HG02970 (cell line): Measurements from ENCODE around the gene ZBTB20.
A peak's percentile ranks its signal among the peaks of the same experiment; 100 is the strongest.

Experiments used
- ATAC-seq: cut with Tn5 transposase; IDR thresholded peaks from one replicate; pipeline ENCODE4 v1.9.1; 2021; ENCODE audit warnings: mild to moderate bottlenecking, moderate library complexity, moderate number of reproducible peaks; ENCODE audit not compliant: unreplicated experiment, low FRiP score

ZBTB20 gene

DNA sequence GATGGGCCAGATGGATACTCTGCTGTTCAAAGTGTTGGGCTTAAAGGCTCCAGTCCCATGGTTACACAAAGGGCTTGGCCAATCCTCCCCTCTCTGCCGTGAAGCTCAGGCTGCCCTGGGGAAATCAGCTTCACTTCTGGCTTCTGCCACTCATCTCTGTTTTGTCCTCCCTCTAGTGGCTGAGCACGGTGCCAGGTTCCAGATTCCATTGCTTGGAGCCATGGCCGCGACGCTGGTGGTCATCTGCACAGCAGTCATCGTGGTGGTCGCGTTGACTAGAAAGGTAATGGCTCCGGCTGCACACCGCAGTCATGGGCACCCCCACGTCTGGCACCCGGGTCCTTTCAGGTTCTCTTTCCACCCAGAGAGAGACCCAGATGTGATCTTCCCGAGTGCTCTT, 847.7 kb downstream of the ZBTB20 start:
- ATAC-seq, result no peak

DNA sequence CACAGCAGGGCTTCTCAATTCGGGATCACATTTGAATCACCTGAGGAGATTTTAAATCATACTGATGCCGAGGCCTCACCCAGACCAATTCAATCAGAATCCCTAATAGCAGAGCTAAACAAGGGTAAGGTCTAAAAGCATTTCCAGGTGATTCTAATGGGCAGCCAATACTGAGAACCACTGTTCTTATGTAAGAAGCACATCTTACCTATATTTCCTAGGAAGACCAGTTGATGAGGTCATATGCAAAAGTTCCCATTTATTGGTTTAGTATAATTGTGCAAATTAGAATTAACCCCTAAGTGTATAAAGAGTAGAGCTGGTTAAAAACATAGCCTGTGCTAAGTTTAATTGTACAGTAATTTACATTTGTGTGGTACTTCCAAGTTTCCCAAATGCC, 851.1 kb downstream of the ZBTB20 start:
- no peak for ATAC-seq

DNA sequence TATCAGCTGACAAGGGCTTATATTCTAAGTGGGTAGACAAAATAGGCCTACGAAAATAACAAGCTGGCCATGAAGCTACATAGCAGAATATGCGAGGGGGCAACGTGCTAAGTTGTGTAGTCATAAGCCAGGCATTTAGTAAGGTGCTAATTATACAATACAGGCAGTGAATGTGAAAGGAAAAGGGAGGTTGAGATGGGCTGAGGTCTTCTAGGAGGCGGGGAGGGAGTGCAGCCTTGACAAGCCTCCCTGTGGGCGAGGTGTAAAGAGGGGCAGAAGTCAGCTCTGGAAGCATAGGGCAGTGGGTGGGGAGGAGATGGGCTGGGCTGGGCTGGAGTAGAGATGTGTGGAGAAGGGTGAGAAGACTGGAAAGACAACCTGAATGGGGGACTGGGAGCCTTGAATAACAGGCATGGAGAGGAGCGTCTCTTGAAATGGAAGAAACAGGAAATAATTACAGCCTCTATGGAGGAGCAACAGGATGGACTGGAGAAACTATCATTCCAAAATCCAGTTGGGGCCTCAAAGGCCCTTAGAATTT, 852.1 kb downstream of the ZBTB20 start:
- no peak for ATAC-seq

DNA sequence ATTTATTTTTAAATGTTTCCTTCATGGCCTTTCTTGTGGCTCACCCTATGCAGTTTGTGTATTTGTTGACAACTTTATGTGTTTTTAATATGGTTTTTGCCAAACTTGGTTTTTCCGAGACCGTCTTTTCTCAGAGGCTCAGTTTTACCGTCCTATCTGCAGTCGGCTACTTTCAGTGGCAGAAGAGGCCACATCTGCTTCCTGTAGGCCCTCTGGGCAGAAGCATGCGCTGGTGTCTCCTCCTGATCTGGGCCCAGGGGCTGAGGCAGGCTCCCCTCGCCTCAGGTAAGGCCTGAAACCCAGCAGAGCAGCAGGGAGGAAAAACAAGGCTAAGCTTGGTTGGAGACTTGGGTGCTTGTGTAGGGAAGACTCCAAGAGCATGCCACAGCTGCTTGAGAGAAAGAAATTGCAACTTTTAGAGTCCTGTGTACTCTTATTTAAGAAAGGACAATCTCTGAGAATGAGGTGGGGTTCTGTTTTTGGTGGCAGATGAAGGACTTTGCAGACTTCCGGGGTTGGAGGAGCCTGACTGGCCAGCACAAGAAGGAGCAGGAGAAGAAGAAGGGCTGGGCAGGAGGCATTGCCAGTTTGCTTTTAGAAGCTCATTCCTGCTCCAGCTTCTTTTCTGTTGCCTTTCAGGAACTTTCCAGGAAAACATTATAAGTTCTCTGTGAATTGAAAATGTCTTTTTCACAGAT, 853.1 kb downstream of the ZBTB20 start, which contains the start of gene TIGIT:
Gene TIGIT, plus strand, starts transcription at position 191 of the 698 bp plus-strand sequence. Its CDS starts 34 bp downstream, at position 225.
- ATAC-seq, result no peak

DNA sequence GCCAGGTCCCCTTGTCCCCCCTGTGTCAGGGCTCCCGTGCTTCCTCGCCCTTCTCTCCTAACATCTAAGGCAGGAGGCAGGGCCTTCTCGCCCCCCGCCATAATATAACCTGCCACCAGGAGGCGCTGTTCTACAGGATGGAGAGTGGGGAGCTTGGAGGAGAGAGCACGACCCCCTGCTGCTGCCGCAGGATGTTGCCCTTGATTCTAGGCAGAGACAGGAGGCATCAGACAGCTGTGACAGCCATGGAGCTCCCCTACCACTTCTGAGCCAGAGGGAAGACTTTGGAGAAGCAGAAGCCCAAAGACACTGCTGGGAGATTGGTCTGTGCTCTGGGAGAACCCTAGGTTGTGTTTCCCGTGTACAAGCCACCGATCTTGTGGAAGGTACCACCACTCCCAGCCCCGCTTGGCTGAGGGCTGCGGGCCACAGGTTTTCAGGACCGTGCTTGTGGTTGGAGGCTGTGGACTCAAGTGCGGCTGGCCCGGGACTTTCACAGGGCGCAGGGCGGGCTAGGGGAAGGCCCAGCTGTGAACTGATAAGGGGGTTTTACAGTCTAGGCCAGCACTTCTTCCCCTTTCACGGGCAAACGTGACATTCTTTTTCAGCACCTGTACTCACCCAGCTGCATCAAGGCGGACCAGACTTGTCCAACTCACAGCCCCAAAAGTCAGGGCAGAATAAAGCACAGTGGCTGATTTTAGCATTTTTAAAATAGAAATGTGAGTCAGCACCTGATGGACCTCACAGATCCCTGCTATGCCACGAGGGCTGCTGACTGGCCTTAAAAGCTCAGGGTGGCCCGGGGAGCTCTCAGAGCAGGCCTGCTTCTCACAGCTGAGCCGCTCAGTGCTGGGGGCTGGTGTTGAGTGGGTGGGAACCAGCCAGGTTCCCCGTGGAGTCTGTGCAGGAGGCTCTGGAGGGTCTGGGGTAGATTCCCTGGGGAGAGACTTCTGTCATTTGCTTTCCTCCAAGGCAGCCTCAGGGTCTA, 855.9 kb downstream of the ZBTB20 start:
- ATAC-seq, result peak; percentile 85

DNA sequence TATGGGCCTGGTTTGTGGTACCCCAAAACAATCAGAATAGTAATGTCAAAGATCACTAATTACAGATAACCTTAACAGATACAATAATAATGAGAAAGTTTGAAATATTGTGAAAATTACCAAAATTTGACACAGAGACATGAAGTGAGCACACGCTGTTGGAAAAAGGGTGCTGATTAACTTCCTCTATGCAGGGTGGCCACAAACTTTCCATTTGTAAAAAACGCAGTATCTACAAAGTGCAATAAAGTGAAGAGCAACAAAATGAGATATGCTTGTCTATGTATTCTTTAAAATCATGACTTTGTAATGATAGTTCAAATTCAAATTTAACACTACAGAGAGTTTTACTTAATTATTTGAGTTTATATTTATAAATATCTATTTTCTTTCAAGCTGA, 860.8 kb downstream of the ZBTB20 start:
- ATAC-seq, result no peak

DNA sequence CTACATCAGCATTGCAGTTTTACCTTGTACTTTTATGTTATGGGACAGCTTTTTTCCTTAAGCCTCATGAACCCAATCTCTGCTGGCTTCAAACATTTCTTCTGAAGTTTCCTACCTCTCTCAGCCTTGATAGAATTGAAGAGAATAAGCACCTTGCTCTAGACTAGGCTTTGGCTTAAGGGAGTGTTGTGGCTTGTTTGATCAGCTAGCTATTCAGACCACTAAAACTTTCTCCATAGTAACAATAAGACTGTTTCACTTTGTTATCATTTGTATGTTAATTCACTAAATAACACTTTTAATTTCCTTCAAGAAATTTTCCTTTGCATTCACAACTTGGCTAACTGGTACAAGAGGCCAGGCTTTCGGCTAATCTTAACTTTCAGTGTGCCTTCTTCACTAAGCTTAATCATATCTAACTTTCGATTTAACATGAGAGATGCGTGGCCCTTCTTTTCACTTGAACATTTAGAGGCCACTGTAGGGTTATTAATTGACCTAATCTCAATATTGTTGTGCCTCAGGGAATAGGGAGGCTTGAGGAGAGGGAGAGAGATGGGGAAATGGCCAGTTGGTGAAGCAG, 861.3 kb downstream of the ZBTB20 start:
- ATAC-seq, result no peak

DNA sequence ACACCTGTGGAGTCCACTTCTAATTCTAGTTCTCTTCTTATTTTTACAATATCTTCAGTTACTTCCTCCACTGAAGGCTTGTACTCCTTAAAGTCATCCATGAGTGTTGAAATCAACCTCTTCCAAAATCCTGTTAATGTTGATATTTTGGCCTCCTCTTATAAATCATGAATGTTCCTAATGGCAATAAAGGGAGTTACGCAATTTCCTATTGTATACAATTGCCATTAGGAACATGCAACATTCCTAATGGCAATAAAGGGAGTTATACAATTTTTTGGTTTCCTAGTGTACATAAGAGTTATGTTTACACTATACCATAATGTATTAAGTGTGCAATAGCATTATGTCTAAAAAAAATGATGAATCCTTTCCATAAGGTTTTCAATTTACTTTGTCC, 862.4 kb downstream of the ZBTB20 start:
- no peak for ATAC-seq
